ENCODE results near the gene NDFIP1.

The NDFIP1 gene

DNA sequence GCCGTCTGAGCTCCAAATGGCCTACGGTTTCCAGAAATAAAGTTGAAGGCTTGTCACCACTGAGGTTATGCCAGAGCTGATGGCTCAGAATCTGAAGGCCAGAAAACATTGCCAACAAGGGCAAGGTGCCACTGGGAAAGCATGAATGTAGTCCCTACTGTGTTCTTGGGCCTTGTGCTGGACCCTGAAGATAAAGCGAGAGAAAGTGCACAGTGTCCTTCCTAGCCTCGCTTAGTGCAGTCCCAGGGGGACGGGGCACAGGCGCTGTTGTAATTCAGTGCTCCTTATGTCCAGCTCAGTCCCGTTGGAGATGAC, 84.5 kb downstream of the NDFIP1 start:
- DNase-seq: no peak

DNA sequence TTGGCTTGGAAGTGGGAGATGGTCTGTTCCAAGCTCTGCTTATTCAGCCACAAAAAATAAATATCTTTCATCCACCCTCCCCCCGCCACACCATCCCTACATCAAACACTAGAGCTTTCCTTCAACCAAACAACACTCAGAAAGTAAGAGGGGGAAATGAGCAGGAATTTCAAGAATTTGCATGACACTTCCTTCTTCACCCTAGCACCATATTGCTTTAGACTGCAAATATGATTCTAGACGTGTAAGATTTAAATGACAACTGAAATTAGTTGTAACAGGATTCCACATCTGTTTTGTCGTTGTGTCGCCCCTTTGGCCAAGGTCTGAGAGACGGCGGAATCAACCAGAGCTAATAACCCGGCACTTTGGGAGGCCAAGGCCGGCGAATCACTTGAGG, 88.5 kb downstream of the NDFIP1 start:
- no peak for DNase-seq

- DNase-seq: no peak
Observed at GRCh38 chr5:142197781-142198180, 89.2 kb downstream of the NDFIP1 start.

- DNase-seq: no peak
Observed at GRCh38 chr5:142199388-142199787, 90.8 kb downstream of the NDFIP1 start.

GRCh38 chr5:142200387-142200786, 91.8 kb downstream of the NDFIP1 start:
- DNase-seq: no peak

DNA sequence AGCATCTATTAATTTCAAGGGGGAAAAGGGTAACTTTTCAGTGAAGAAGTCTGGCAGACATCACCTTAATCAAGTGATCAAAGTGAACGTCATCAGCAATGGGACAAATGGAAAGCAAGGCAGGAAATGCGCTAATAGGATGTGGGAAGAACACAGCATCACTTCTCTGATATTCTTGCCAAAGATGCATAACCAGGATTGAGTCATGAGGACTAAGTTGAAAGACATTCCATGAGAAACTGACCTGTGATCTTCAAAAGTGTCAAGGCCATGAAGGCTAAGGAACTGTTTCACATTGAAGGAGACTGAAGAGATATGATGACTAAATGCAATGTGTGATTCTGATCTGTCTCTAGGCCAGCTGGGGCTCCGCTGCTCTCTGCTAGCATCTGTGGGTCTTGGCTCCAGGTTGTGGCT, 92.9 kb downstream of the NDFIP1 start:
- no peak for DNase-seq

DNA sequence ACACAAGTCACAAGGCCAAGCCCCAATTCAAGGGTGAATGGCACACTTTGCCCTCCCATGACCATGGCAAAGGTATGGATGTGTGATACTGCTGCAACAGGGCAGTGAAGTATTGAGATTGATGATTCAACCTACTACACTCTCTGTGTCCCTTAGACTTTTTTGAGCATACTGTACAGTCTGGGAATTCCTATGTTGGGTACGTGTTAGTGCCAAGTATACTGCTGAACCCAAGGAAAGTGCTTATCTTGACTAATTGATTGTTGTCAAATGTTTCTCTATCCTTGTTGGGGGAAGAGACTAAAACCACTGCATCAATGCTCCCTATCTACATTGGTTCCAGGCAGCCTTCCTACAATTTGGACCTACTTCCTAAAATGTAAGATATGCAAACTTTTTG, 93.7 kb downstream of the NDFIP1 start:
- DNase-seq: no peak
